H9 (cell line): ENCODE results near the gene CD163L1. TPM values are rescaled to one million over a fixed set of nuclear protein-coding genes. Genes with fewer than 3 reads are reported as not detected.

ENCODE experiments used
- DNase-seq: peaks from one replicate; pipeline ENCODE4 v3.0.0-alpha.2; 2017
- H2AFZ ChIP-seq: one replicate; pipeline ENCODE4 v1.6.1; 2013; ENCODE audit warnings: mild to moderate bottlenecking, low read length, control low read depth, moderate library complexity
- H2AK5ac ChIP-seq: 2 replicates; pipeline ENCODE4 v1.6.1; 2013; ENCODE audit warnings: low read length, control low read depth, mixed read lengths; ENCODE audit not compliant: insufficient read length
- H2BK120ac ChIP-seq: one replicate; pipeline ENCODE4 v1.6.1; 2013; ENCODE audit warnings: low read depth, mild to moderate bottlenecking, low read length, control low read depth, inconsistent platforms; ENCODE audit not compliant: poor library complexity, severe bottlenecking
- H2BK12ac ChIP-seq: 2 replicates; pipeline ENCODE4 v1.6.1; 2013; ENCODE audit warnings: low read length, control low read depth, mixed read lengths, low read depth; ENCODE audit not compliant: insufficient read length
- H2BK15ac ChIP-seq: 2 replicates; pipeline ENCODE4 v1.6.1; 2013; ENCODE audit warnings: low read depth, low read length, control low read depth
- H2BK20ac ChIP-seq: one replicate; pipeline ENCODE4 v1.6.1; 2013; ENCODE audit warnings: low read depth, mild to moderate bottlenecking, low read length, control low read depth, inconsistent platforms; ENCODE audit not compliant: poor library complexity, severe bottlenecking
- H2BK5ac ChIP-seq: 2 replicates; pipeline ENCODE4 v1.6.1; 2013; ENCODE audit warnings: low read length, control low read depth, mixed read lengths; ENCODE audit not compliant: insufficient read length
- H3K14ac ChIP-seq: 2 replicates; pipeline ENCODE4 v1.6.1; 2013; ENCODE audit warnings: low read length, control low read depth; ENCODE audit not compliant: insufficient read depth
- H3K18ac ChIP-seq: 2 replicates; pipeline ENCODE4 v1.6.1; 2013; ENCODE audit warnings: low read depth, mild to moderate bottlenecking, mixed read lengths, low read length, control low read depth; ENCODE audit not compliant: insufficient read length
- H3K23ac ChIP-seq: 2 replicates; pipeline ENCODE4 v1.6.1; 2013; ENCODE audit warnings: low read length, control low read depth, mixed read lengths, low read depth; ENCODE audit not compliant: insufficient read length
- H3K23me2 ChIP-seq: 2 replicates; pipeline ENCODE4 v1.6.1; 2013; ENCODE audit warnings: low read depth, mild to moderate bottlenecking, mixed read lengths, low read length, control low read depth; ENCODE audit not compliant: insufficient read length, poor library complexity, severe bottlenecking
- H3K27ac ChIP-seq: 2 replicates; pipeline ENCODE4 v1.5.1; 2013; ENCODE audit warnings: low read length, control low read depth, mixed read lengths, low read depth; ENCODE audit not compliant: insufficient read length
- H3K27me3 ChIP-seq: 2 replicates; pipeline ENCODE4 v1.6.1; 2013; ENCODE audit warnings: low read length, control low read depth, inconsistent platforms; ENCODE audit not compliant: insufficient read depth
- H3K4ac ChIP-seq: 2 replicates; pipeline ENCODE4 v1.6.1; 2013; ENCODE audit warnings: low read depth, mild to moderate bottlenecking, control low read depth, inconsistent platforms, low read length, moderate library complexity
- H3K4me1 ChIP-seq: 2 replicates; pipeline ENCODE4 v1.6.1; 2013; ENCODE audit warnings: low read length, control low read depth, inconsistent platforms; ENCODE audit not compliant: insufficient read depth
- H3K4me2 ChIP-seq: 2 replicates; pipeline ENCODE4 v1.6.1; 2013; ENCODE audit warnings: low read length, control low read depth, mixed read lengths; ENCODE audit not compliant: insufficient read length, insufficient read depth
- H3K56ac ChIP-seq: 2 replicates; pipeline ENCODE4 v1.6.1; 2013; ENCODE audit warnings: low read depth, mild to moderate bottlenecking, mixed read lengths, low read length, control low read depth; ENCODE audit not compliant: insufficient read length
- H3K79me1 ChIP-seq: 2 replicates; pipeline ENCODE4 v1.6.1; 2013; ENCODE audit warnings: low read depth, mild to moderate bottlenecking, moderate library complexity, low read length, control low read depth, inconsistent platforms; ENCODE audit not compliant: insufficient read depth, poor library complexity, severe bottlenecking
- H3K79me2 ChIP-seq: 2 replicates; pipeline ENCODE4 v1.6.1; 2013; ENCODE audit warnings: low read length, control low read depth, inconsistent platforms; ENCODE audit not compliant: insufficient read depth
- H3K9ac ChIP-seq: 2 replicates; pipeline ENCODE4 v1.6.1; 2013; ENCODE audit warnings: low read length, control low read depth, mixed read lengths; ENCODE audit not compliant: insufficient read length; ENCODE audit errors: extremely low read depth
- H3K9me3 ChIP-seq: one replicate; pipeline ENCODE4 v1.6.1; 2013; ENCODE audit warnings: low read depth, low read length, inconsistent platforms; ENCODE audit not compliant: control insufficient read depth
- H3T11ph ChIP-seq: one replicate; pipeline ENCODE4 v1.6.1; 2013; ENCODE audit warnings: mild to moderate bottlenecking, low read length, control low read depth, inconsistent platforms
- H4K20me1 ChIP-seq: one replicate; pipeline ENCODE4 v1.6.1; 2013; ENCODE audit not compliant: control insufficient read depth, insufficient read length, insufficient read depth
- H4K5ac ChIP-seq: 2 replicates; pipeline ENCODE4 v1.6.1; 2013; ENCODE audit warnings: low read depth, mild to moderate bottlenecking, mixed read lengths, low read length, control low read depth; ENCODE audit not compliant: insufficient read length
- H4K8ac ChIP-seq: replicated peaks from 2 replicates; pipeline ENCODE4 v1.6.1; 2013; ENCODE audit warnings: low read length, control low read depth, mixed read lengths, low read depth; ENCODE audit not compliant: insufficient read length
- H4K91ac ChIP-seq: 2 replicates; pipeline ENCODE4 v1.6.1; 2013; ENCODE audit warnings: low read depth, mild to moderate bottlenecking, moderate library complexity, mixed read lengths, low read length, control low read depth; ENCODE audit not compliant: insufficient read length
- H3K27ac Mint-ChIP-seq, 3 experiments: 2 replicates in 2 of 3; 3 replicates in 1 of 3; pipeline ENCODE4 v1.8.0; 2020 to 2021; ENCODE audit warnings: mixed read lengths in 3 of 3, mild to moderate bottlenecking in 1 of 3, moderate library complexity in 1 of 3
- H3K27me3 Mint-ChIP-seq: 2 replicates; pipeline ENCODE4 v1.8.0; 2021; ENCODE audit warnings: low read depth, mild to moderate bottlenecking, moderate library complexity, mixed read lengths
- H3K36me3 Mint-ChIP-seq, 3 experiments: 2 replicates in 2 of 3; 3 replicates in 1 of 3; pipeline ENCODE4 v1.8.0; 2020 to 2021; ENCODE audit warnings: low read depth in 3 of 3, mixed read lengths in 3 of 3; ENCODE audit not compliant: insufficient read depth in 1 of 3
- H3K4me1 Mint-ChIP-seq, 2 experiments: 2 replicates each; pipeline ENCODE4 v1.8.0; 2020; ENCODE audit warnings: mixed read lengths in 2 of 2
- H3K4me3 Mint-ChIP-seq, 2 experiments: 2 replicates in 1 of 2; 3 replicates in 1 of 2; pipeline ENCODE4 v1.8.0; 2020 to 2021; ENCODE audit warnings: mild to moderate bottlenecking in 2 of 2, mixed read lengths in 2 of 2, moderate library complexity in 1 of 2
- H3K9me3 Mint-ChIP-seq, 2 experiments: 2 replicates in 1 of 2; 3 replicates in 1 of 2; pipeline ENCODE4 v1.8.0; 2020; ENCODE audit warnings: mild to moderate bottlenecking in 2 of 2, mixed read lengths in 2 of 2, moderate library complexity in 1 of 2
- CTCF ChIP-seq: fragments of 200-600 bp; sonication (generic); conservative IDR thresholded peaks from 3 replicates; pipeline ENCODE4 v1.8.0; 2021; ENCODE audit warnings: antibody characterized with exemption, mild to moderate bottlenecking
- WGBS: extraction: QIAGEN DNeasy Blood & Tissue Kit; methylation state at CpG from one replicate; pipeline ENCODE4 v1.1.7; 2013; ENCODE audit warnings: missing lambda C conversion rate, low lambda C conversion rate, mixed read lengths; ENCODE audit not compliant: insufficient read length; ENCODE audit errors: extremely low coverage; 5-methylcytosine and 5-hydroxymethylcytosine counted together
- total RNA-seq: library from RNA; stranded (reverse); gene quantifications from 2 replicates; pipeline ENCODE4 v1.2.1, GENCODE V29; 2021

The CD163L1 gene
- total RNA-seq, 1 experiment from 2014 or later, result 0.39 TPM

- H2AFZ ChIP-seq, result no peak overlapping the region
- no peak overlapping the region for H3K4me2 ChIP-seq
- no CpG with 5 or more reads among the region's 10 CpGs for WGBS
- Mint-ChIP-seq H3K36me3 (peaks cover 0 to 6% (median 0%) of the 10 kb centered on the region in 3 experiments; a peak in 2 of 7 replicates), H3K4me1 (no peaks in the 10 kb centered on the region), H3K9me3 (peaks cover 2 to 3% of the 10 kb centered on the region in 2 experiments; a peak in 3 of 5 replicates), H3K4me3 (no peak overlapping the region), H3K27ac (peak overlapping the region in 1 of 3 experiments; percentile 75; a peak in 1 of 7 replicates), H3K27me3 (no peaks in the 10 kb centered on the region; the same call in 1 of the 2 replicates)
- no peaks in the 10 kb centered on the region for H3K9me3 ChIP-seq
- no peak overlapping the region for H3K4ac ChIP-seq
- no peak overlapping the region for H3K9ac ChIP-seq
- no peaks in the 10 kb centered on the region for H4K20me1 ChIP-seq
- H4K5ac ChIP-seq, result peak overlapping the region; percentile 90
- no peak overlapping the region for H3K18ac ChIP-seq
- H3K27ac ChIP-seq, result peak overlapping the region; percentile 20
- H2AK5ac ChIP-seq, result no peak overlapping the region
- H2BK15ac ChIP-seq, result no peak overlapping the region
- no peak overlapping the region for H4K8ac ChIP-seq
- peak overlapping the region; percentile 45 for H2BK20ac ChIP-seq
- H3K23ac ChIP-seq, result no peak overlapping the region
- no peaks in the 10 kb centered on the region for H3K23me2 ChIP-seq
- H3K79me1 ChIP-seq, result no peaks in the 10 kb centered on the region
- no peak overlapping the region for H2BK12ac ChIP-seq
- H3K27me3 ChIP-seq, result no peaks in the 10 kb centered on the region
- TF ChIP-seq CTCF, result no peak
- no peaks in the 10 kb centered on the region for H3K79me2 ChIP-seq
- no peak overlapping the region for H3T11ph ChIP-seq
- no peak overlapping the region for H3K14ac ChIP-seq
- no peak for DNase-seq
- no peak overlapping the region for H2BK120ac ChIP-seq
- H4K91ac ChIP-seq, result no peak overlapping the region
- H3K4me1 ChIP-seq, result no peaks in the 10 kb centered on the region
- H2BK5ac ChIP-seq, result no peak overlapping the region
- H3K56ac ChIP-seq, result no peak overlapping the region
Measured at GRCh38 chr12:7369274-7369729, 74.7 kb downstream of the CD163L1 start.
